ENCODE data around the gene CD274. TPM values are rescaled to one million over a fixed set of nuclear protein-coding genes. Genes with fewer than 3 reads are reported as not detected.

Gene CD274
- total and polyA plus RNA-seq, 8 donors = 0.46 to 33.3 (median 1.5) TPM; not detected in 2

- H3K4me3 ChIP-seq = peak overlapping the region; percentile 49 to 60 (median 54)
- TF ChIP-seq POLR2AphosphoS5 (IDR thresholded peaks at IDR 0.05) (no peak), CTCF (IDR thresholded peaks at IDR 0.05) (no peak), POLR2A (IDR thresholded peaks at IDR 0.05) (no peak), EP300 (IDR thresholded peaks at IDR 0.05) (no peak)
- no peaks in the 10 kb centered on the region for H3K27me3 ChIP-seq
- intact Hi-C loops (cut with DNase I; ENCODE audit: low total_unique reads) = no loop called here
- no peak for DNase-seq
- no peaks in the 10 kb centered on the region for H3K36me3 ChIP-seq
- H3K9me3 ChIP-seq = no peaks in the 10 kb centered on the region
- H3K4me1 ChIP-seq = peaks cover 0 to 48% (median 16%) of the 10 kb centered on the region in 4 donors
- peak overlapping the region in 4 of 5 donors; percentile 78 to 89 (median 87) for H3K27ac ChIP-seq
- 41 to 46% (median 43%) methylated on average over 15 of the region's 15 CpGs for WGBS, 5 donors
Measured at GRCh38 chr9:5449521-5450358, 602 bp upstream of the CD274 start.

- H3K27ac ChIP-seq = peak overlapping the region in 2 of 5 donors; percentile 4 to 5
- WGBS, 5 donors = 75 to 89% (median 85%) methylated on average over 1 of the region's 1 CpG
Measured at GRCh38 chr9:5452286-5452609, 1.9 kb downstream of the CD274 start.

GRCh38 chr9:5453004-5453403 is 2.7 kb downstream of the CD274 start:
- H3K27ac ChIP-seq = no peak overlapping the region
- H3K36me3 ChIP-seq = peaks cover 0 to 11% (median 0%) of the 10 kb centered on the region in 4 donors
- no peak for DNase-seq
- TF ChIP-seq POLR2A (IDR thresholded peaks at IDR 0.05) (no peak), POLR2AphosphoS5 (IDR thresholded peaks at IDR 0.05) (no peak), EP300 (IDR thresholded peaks at IDR 0.05) (no peak), CTCF (IDR thresholded peaks at IDR 0.05) (no peak)
- no peak overlapping the region for H3K4me3 ChIP-seq
- no peaks in the 10 kb centered on the region for H3K27me3 ChIP-seq
- no peaks in the 10 kb centered on the region for H3K9me3 ChIP-seq
- intact Hi-C loops (cut with DNase I; ENCODE audit: low total_unique reads) = no loop called here
- WGBS, 5 donors = 63 to 85% (median 82%) methylated on average over 2 of the region's 2 CpGs
- H3K4me1 ChIP-seq = peaks cover 0 to 63% (median 16%) of the 10 kb centered on the region in 4 donors

More at GRCh38 chr9:5452286-5452609, 1.9 kb downstream of the CD274 start:
- TF ChIP-seq POLR2A (IDR thresholded peaks at IDR 0.05) (no peak), EP300 (IDR thresholded peaks at IDR 0.05) (no peak), POLR2AphosphoS5 (IDR thresholded peaks at IDR 0.05) (no peak), CTCF (IDR thresholded peaks at IDR 0.05) (no peak)
- Histone ChIP-seq H3K4me3 (peak overlapping the region in 1 of 4 donors; percentile 60), H3K27me3 (no peaks in the 10 kb centered on the region), H3K9me3 (no peaks in the 10 kb centered on the region), H3K36me3 (peaks cover 0 to 3% (median 0%) of the 10 kb centered on the region in 4 donors), H3K4me1 (peaks cover 0 to 58% (median 16%) of the 10 kb centered on the region in 4 donors)
- no peak for DNase-seq
- intact Hi-C loops (cut with DNase I; ENCODE audit: low total_unique reads) = no loop called here

- peaks cover 0 to 66% (median 16%) of the 10 kb centered on the region in 4 donors for H3K4me1 ChIP-seq
- peaks cover 0 to 15% (median under 1%) of the 10 kb centered on the region in 4 donors for H3K36me3 ChIP-seq
- no peak overlapping the region for H3K27ac ChIP-seq
- TF ChIP-seq EP300 (IDR thresholded peaks at IDR 0.05) (no peak), POLR2AphosphoS5 (IDR thresholded peaks at IDR 0.05) (no peak), POLR2A (IDR thresholded peaks at IDR 0.05) (no peak), CTCF (IDR thresholded peaks at IDR 0.05) (no peak)
- WGBS, 5 donors = 34 to 66% (median 51%) methylated on average over 2 of the region's 2 CpGs
- no peaks in the 10 kb centered on the region for H3K27me3 ChIP-seq
- intact Hi-C loops (cut with DNase I; ENCODE audit: low total_unique reads) = no loop called here
- H3K4me3 ChIP-seq = no peak overlapping the region
- no peak for DNase-seq
- H3K9me3 ChIP-seq = no peaks in the 10 kb centered on the region
Measured at GRCh38 chr9:5453673-5454072, 3.3 kb downstream of the CD274 start.

Measured in stomach (tissue), 9 donors.